Heart left ventricle (tissue), 16 donors: ENCODE data around the gene KLHL36. TPM values are rescaled to one million over a fixed set of nuclear protein-coding genes. Genes with fewer than 3 reads are reported as not detected.

Experiments used
- ATAC-seq, 4 donors: fragments of 200-7000 bp; cut with Tn5 transposase; one replicate each; pipeline ENCODE4 v1.9.1; 2020 to 2022; ENCODE audit warnings: moderate library complexity in 4 of 4, mild to moderate bottlenecking in 3 of 4, moderate number of reproducible peaks in 1 of 4
- DNase-seq, 5 donors: peaks; one replicate each; pipeline ENCODE4 v3.0.0-alpha.2; 2020
- H3K27ac ChIP-seq, 12 donors: fragments of 200-600 bp; sonication (generic) in 4 of 12; one replicate each; pipeline versions ENCODE4 v1.5.0 to v1.8.0; 2016 to 2022; ENCODE audit warnings: mild to moderate bottlenecking in 2 of 12
- H3K27me3 ChIP-seq, 9 donors: fragments of 200-600 bp; sonication (generic) in 2 of 9; one replicate each; pipeline versions ENCODE4 v1.5.1 to v1.8.0; 2016 to 2022; ENCODE audit warnings: mild to moderate bottlenecking in 3 of 9
- H3K36me3 ChIP-seq, 9 donors: fragments of 200-600 bp; sonication (generic) in 2 of 9; one replicate each; pipeline versions ENCODE4 v1.5.0 to v1.8.0; 2018 to 2022; ENCODE audit warnings: mild to moderate bottlenecking in 2 of 9
- H3K4me1 ChIP-seq, 12 donors: fragments of 200-600 bp; sonication (generic) in 4 of 12; one replicate each; pipeline versions ENCODE4 v1.5.0 to v1.8.0; 2016 to 2022; ENCODE audit warnings: mild to moderate bottlenecking in 3 of 12
- H3K4me3 ChIP-seq, 12 donors: fragments of 200-600 bp; sonication (generic) in 4 of 12; one replicate each; pipeline versions ENCODE4 v1.5.0 to v1.8.0; 2017 to 2022; ENCODE audit warnings: mild to moderate bottlenecking in 9 of 12, moderate library complexity in 4 of 12
- H3K9me3 ChIP-seq, 12 donors: fragments of 200-600 bp; sonication (generic) in 4 of 12; one replicate each; pipeline versions ENCODE4 v1.5.0 to v1.8.0; 2016 to 2022; ENCODE audit warnings: mild to moderate bottlenecking in 1 of 12
- CTCF ChIP-seq, 12 donors: fragments of 200-600 bp; sonication (generic) in 4 of 12; IDR thresholded peaks; one replicate each; pipeline versions ENCODE4 v1.5.0 to v1.8.0; 2018 to 2022; ENCODE audit warnings: antibody characterized with exemption in 12 of 12, mild to moderate bottlenecking in 5 of 12
- POLR2A ChIP-seq, 2 donors: fragments of 450-650 bp; IDR thresholded peaks; one replicate each; pipeline ENCODE4 v1.6.1; 2017; ENCODE audit warnings: antibody characterized with exemption in 2 of 2, mild to moderate bottlenecking in 2 of 2, moderate library complexity in 2 of 2
- WGBS, 4 donors: extraction: QIAGEN DNeasy Blood & Tissue Kit in 2 of 4; methylation state at CpG; one replicate each; pipeline versions ENCODE4 v1.1.5 to v1.1.7; 2013 to 2018; 5-methylcytosine and 5-hydroxymethylcytosine counted together
- intact Hi-C, 10 donors: fragments of 100-400 bp; cut with DNase I; formaldehyde crosslinking; loops; one replicate each; pipeline versions ENCODE4 v1.11.1 to v1.14.2; 2022
- polyA plus RNA-seq, 2 donors: library from polyadenylated mRNA; stranded (reverse); fragments of 200-250 nt; gene quantifications; one replicate each; pipeline ENCODE4 v1.2.3, GENCODE V29; 2013
- total RNA-seq, 9 donors: library from RNA; depleted of rRNA in 2 of 9; stranded (reverse); fragments of >200 nt in 2 of 9; fragmentation: NEBNext Ultra II Directional in 3 of 9; extraction: Animal tissue kit (Norgen Biotek cat#: 25700) in 3 of 9; gene quantifications; one replicate each; pipeline versions ENCODE4 v1.1.0 to v1.2.4, GENCODE V29; 2016 to 2023
- donor health status: ischemic (EF 13 %, LVEDD 7.1; RV severe dilation, severe dysfunction).
- donor health status: healthy with polysubstance abuse.
- donor health status: DM: no; HTN: yes; CAD: no.
- donor health status: DM: no; HTN: no; CAD: no.
- donor health status: ischemic (EF 25% LVEDD 6.9; RV normal size, moderate dysfunction).
- donor health status: ischemic (EF 25% LVEDD 5.7; RV mildly dilated, moderate dysfunction).
- donor health status: healthy.
- donor health status: DM: yes; HTN: yes; CAD: no.
- donor health status: ischemic (EF 35%, LVEDD 5.7; RV mildly dilated, moderate dysfunction).
- donor health status: nonischemic (EF 11% LVEDD 7.7; RV severe dilation, severe dysfunction).
- donor health status: DM: yes; HTN: yes; CAD: no.
- donor health status: PGD.
- donor health status: ischemic (EF 29% LVEDD 5.4; RV normal size, mild dysfunction).
- donor health status: nonischemic (EF 23%, LVEDD 6.1; RV moderate dilation, normal function).

Gene KLHL36
- total and polyA plus RNA-seq, 11 donors = 19.2 to 93.0 (median 58.0) TPM

- H3K27me3 ChIP-seq = no peaks in the 10 kb centered on the region
- peak overlapping the region in 7 of 12 donors; percentile 10 to 93 (median 42) for H3K27ac ChIP-seq
- WGBS, 4 donors = 66 to 74% (median 68%) methylated on average over 21 to 23 of the region's 23 CpGs
- DNase-seq = peak; percentile 49 to 89 (median 85)
- H3K9me3 ChIP-seq = peaks cover 0 to 8% (median 0%) of the 10 kb centered on the region in 12 donors
- intact Hi-C loops = no loop called here
- no peak for TF ChIP-seq POLR2A (IDR thresholded peaks at IDR 0.05)
- TF ChIP-seq CTCF (IDR thresholded peaks at IDR 0.05) = no peak
- peak overlapping the region in 1 of 12 donors; percentile 20 for H3K4me3 ChIP-seq
- peaks cover 0 to 8% (median 0%) of the 10 kb centered on the region in 9 donors for H3K36me3 ChIP-seq
- peak in 3 of 4 donors; percentile 58 to 85 (median 80) for ATAC-seq
- H3K4me1 ChIP-seq = peaks cover 0 to 93% (median 10%) of the 10 kb centered on the region in 12 donors
Observed at GRCh38 chr16:84603140-84603816, 45.0 kb upstream of the KLHL36 start.

DNA sequence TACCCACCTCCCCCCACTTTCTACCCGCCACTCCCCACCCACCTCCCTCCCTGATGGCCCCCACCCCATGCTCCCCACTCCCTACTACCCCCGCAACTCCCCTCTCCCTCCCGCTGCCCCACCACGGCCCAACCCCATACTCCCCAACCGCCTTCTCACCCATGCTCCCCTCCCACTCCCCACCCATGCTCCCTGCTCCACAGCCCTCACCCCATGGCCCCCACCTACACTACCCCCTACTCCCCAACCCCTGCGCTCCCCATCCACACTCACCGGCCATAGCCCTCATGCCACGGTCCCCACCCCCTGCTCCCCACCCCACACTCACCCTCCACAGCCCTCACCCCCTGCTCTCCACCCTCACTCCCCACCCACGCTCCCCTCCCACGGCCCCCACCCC, 44.4 kb upstream of the KLHL36 start:
- no peak for TF ChIP-seq POLR2A (IDR thresholded peaks at IDR 0.05)
- TF ChIP-seq CTCF (IDR thresholded peaks at IDR 0.05) = no peak
- Histone ChIP-seq H3K36me3 (peaks cover 0 to 8% (median 0%) of the 10 kb centered on the region in 9 donors), H3K4me1 (peaks cover 0 to 96% (median 9%) of the 10 kb centered on the region in 12 donors), H3K27me3 (no peaks in the 10 kb centered on the region), H3K27ac (peak overlapping the region in 3 of 12 donors; percentile 11 to 93 (median 72)), H3K9me3 (peaks cover 0 to 8% (median 0%) of the 10 kb centered on the region in 12 donors), H3K4me3 (no peak overlapping the region)
- ATAC-seq (no peak), DNase-seq (no peak)
- intact Hi-C loops = no loop called here
- 89 to 91% (median 90%) methylated on average over 10 of the region's 10 CpGs for WGBS, 4 donors

- WGBS, 4 donors = 78 to 84% (median 80%) methylated on average over 9 of the region's 9 CpGs
- H3K36me3 ChIP-seq = peaks cover 0 to 8% (median 0%) of the 10 kb centered on the region in 9 donors
- ATAC-seq (no peak), DNase-seq (no peak)
- H3K4me1 ChIP-seq = peaks cover 0 to 96% (median 3%) of the 10 kb centered on the region in 12 donors
- no peaks in the 10 kb centered on the region for H3K27me3 ChIP-seq
- intact Hi-C loops = no loop called here
- H3K9me3 ChIP-seq = peaks cover 0 to 8% (median 0%) of the 10 kb centered on the region in 12 donors
- no peak for TF ChIP-seq CTCF (IDR thresholded peaks at IDR 0.05)
- no peak overlapping the region for H3K4me3 ChIP-seq
- H3K27ac ChIP-seq = peak overlapping the region in 2 of 12 donors; percentile 0 to 87
Observed at GRCh38 chr16:84604477-84605013, 43.8 kb upstream of the KLHL36 start.

- Histone ChIP-seq H3K9me3 (peaks cover 0 to 8% (median 0%) of the 10 kb centered on the region in 12 donors), H3K27me3 (no peaks in the 10 kb centered on the region), H3K4me1 (peaks cover 0 to 96% (median 2%) of the 10 kb centered on the region in 12 donors), H3K4me3 (no peak overlapping the region), H3K36me3 (peaks cover 0 to 8% (median 0%) of the 10 kb centered on the region in 9 donors), H3K27ac (peak overlapping the region in 1 of 12 donors; percentile 87)
- DNase-seq = no peak
- intact Hi-C loops = no loop called here
- TF ChIP-seq POLR2A (IDR thresholded peaks at IDR 0.05) (no peak), CTCF (IDR thresholded peaks at IDR 0.05) (no peak)
- no peak for ATAC-seq
- WGBS, 4 donors = 92 to 96% (median 95%) methylated on average over 5 to 6 of the region's 6 CpGs
Observed at GRCh38 chr16:84605339-84605848, 42.9 kb upstream of the KLHL36 start.
